ENCODE data around the gene WDR33.

Gene WDR33

GRCh38 chr2:127675331-127676261 is 135.4 kb downstream of the WDR33 start, which contains the start of gene LIMS2:
Gene LIMS2 (minus strand): TSS chr2:127675530. CDS start chr2:127675024, 506 bp downstream.
- H3K27ac ChIP-seq: no peak within 1 kb of the TSS
- no peak for TF ChIP-seq ZFX (IDR thresholded peaks at IDR 0.05)
- TF ChIP-seq, protein P1, sequence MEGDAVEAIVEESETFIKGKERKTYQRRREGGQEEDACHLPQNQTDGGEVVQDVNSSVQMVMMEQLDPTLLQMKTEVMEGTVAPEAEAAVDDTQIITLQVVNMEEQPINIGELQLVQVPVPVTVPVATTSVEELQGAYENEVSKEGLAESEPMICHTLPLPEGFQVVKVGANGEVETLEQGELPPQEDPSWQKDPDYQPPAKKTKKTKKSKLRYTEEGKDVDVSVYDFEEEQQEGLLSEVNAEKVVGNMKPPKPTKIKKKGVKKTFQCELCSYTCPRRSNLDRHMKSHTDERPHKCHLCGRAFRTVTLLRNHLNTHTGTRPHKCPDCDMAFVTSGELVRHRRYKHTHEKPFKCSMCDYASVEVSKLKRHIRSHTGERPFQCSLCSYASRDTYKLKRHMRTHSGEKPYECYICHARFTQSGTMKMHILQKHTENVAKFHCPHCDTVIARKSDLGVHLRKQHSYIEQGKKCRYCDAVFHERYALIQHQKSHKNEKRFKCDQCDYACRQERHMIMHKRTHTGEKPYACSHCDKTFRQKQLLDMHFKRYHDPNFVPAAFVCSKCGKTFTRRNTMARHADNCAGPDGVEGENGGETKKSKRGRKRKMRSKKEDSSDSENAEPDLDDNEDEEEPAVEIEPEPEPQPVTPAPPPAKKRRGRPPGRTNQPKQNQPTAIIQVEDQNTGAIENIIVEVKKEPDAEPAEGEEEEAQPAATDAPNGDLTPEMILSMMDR (conservative IDR thresholded peaks at IDR 0.05): no peak

GRCh38 chr2:127674241-127675209 is 136.4 kb downstream of the WDR33 start:
- H3K27ac ChIP-seq: no peak overlapping the region
- TF ChIP-seq, protein P1 (conservative IDR thresholded peaks at IDR 0.05): no peak
- no peak for TF ChIP-seq ZFX (IDR thresholded peaks at IDR 0.05)

- H3K27ac ChIP-seq: no peak overlapping the region
- TF ChIP-seq, protein P1 (conservative IDR thresholded peaks at IDR 0.05): no peak
- no peak for TF ChIP-seq ZFX (IDR thresholded peaks at IDR 0.05)
These were observed 137.5 kb downstream of the WDR33 start for GRCh38 chr2:127673291-127674069.

DNA sequence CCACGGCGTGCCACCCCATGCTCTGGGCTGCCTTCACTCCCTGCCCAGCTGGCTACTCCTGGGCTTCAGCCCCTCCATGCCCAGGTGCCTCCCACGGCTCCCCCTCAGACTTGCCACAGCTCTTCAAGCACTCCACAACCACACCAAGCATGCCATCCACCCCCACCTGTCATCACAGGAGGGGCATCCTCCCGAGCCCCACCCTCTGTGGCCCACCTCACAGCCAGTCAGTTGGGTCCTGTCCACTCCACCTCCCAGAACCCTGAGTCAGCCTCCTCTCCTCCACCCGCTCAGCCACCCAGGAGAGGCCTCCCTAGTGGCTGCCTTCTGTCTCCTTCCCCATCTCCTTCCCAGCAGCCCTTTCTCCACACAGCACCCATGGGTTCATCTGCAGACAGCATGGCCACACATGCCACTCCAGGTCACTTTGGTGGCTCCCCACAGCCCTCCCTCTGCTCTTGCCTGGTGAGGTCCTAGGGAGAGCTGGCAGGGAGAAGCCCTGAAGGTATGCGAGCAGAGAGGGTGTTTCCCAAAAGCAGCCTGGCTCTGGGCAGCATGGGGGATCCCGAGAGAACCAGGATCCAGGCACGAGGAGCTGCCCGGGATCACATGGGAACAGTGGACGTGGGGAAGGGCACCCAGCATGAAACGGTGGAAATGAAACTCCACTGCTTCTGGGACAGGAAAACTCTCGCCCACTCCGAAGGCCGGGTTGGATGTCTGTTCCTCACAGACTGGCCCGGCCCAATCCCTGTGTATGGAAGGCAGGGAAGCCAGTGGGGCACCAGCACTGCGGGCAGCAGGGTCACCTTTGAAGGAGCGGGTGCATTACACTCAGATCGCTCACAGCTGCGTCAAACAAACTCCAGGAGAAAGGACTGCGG is 138.4 kb downstream of the WDR33 start:
- TF ChIP-seq, protein P1 (conservative IDR thresholded peaks at IDR 0.05): no peak
- TF ChIP-seq ZFX (IDR thresholded peaks at IDR 0.05): no peak

GRCh38 chr2:127671557-127672302 is 139.2 kb downstream of the WDR33 start:
- no peak overlapping the region for H3K27ac ChIP-seq
- TF ChIP-seq ZFX (IDR thresholded peaks at IDR 0.05): no peak
- TF ChIP-seq, protein P1 (conservative IDR thresholded peaks at IDR 0.05): no peak

More for the DNA sequence above, 138.4 kb downstream of the WDR33 start:
- H3K27ac ChIP-seq: no peak overlapping the region
